LNCaP clone FGC (cell line): ENCODE measurements around the gene MRPS27.

Source experiments
- DNase-seq: peaks from one replicate; pipeline ENCODE4 v3.0.0-alpha.2; 2011; ENCODE audit warnings: low read depth
- H3K4me3 ChIP-seq: 2 replicates; pipeline ENCODE4 v1.5.1; 2011; ENCODE audit warnings: mild to moderate bottlenecking, low read depth, low read length, control low read depth
- TF ChIP-seq, protein P1 (sequence below): IDR thresholded peaks from 2 replicates; pipeline ENCODE4 v1.5.1; 2012; ENCODE audit warnings: mild to moderate bottlenecking; ENCODE audit not compliant: control insufficient read depth, insufficient read depth; ENCODE audit errors: extremely low read depth

Gene MRPS27

DNA sequence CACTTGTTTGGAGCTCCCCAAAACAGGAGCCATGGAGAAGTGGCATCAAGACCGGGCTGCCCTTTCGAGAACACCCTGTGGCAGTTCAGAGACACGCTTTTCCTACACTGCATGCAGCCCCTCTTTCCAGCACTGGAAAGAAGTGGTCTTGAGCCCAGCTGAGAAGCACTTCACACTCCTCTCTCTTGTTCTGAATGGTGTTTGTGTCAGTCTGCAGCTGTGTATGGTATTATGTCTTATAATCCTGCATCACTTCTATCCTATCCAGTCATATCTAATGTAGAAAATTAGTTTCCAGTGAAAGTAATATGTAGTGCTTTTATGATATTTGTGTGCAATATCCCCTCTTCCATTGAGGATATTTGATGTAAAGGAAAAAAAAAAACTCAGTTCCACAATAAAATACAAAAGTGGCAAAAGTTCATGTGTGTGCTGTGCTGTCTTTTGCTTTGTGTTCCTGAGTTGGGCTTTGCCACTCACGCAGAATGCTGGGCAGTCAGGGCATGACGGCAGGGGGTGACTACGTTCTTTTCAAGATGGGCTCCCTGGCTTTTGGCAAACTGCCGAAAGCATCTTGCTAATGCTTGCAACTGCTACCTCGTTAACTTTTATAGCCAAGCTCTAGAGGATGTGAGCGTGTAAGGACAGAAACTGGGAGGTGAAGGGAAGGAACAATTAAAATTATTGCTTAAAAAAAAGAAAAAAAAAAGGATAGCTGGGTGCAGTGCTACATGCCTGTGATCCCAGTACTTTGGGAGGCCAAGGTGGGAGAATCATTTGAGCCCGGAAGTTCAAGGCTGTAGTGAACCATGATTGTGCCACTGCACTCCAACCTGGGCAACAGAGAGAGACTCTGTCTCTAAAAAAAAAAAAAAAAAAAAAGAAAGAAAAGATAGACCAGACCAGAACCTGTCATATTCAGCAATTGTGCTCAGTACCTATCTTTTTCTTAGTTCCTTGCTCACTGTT, 110.6 kb downstream of the MRPS27 start:
- TF ChIP-seq, protein P1, sequence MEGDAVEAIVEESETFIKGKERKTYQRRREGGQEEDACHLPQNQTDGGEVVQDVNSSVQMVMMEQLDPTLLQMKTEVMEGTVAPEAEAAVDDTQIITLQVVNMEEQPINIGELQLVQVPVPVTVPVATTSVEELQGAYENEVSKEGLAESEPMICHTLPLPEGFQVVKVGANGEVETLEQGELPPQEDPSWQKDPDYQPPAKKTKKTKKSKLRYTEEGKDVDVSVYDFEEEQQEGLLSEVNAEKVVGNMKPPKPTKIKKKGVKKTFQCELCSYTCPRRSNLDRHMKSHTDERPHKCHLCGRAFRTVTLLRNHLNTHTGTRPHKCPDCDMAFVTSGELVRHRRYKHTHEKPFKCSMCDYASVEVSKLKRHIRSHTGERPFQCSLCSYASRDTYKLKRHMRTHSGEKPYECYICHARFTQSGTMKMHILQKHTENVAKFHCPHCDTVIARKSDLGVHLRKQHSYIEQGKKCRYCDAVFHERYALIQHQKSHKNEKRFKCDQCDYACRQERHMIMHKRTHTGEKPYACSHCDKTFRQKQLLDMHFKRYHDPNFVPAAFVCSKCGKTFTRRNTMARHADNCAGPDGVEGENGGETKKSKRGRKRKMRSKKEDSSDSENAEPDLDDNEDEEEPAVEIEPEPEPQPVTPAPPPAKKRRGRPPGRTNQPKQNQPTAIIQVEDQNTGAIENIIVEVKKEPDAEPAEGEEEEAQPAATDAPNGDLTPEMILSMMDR, result no peak
- H3K4me3 ChIP-seq, result no peak overlapping the region
- DNase-seq, result peak; percentile 50

GRCh38 chr5:72208324-72208926, 111.6 kb downstream of the MRPS27 start:
- no peak for DNase-seq
- TF ChIP-seq, protein P1, result no peak
- no peak overlapping the region for H3K4me3 ChIP-seq

GRCh38 chr5:72206994-72207393, 113.0 kb downstream of the MRPS27 start:
- TF ChIP-seq, protein P1, result no peak
- no peak overlapping the region for H3K4me3 ChIP-seq
- DNase-seq, result no peak

- no peak overlapping the region for H3K4me3 ChIP-seq
- DNase-seq, result no peak
- TF ChIP-seq, protein P1, result no peak
Measured at GRCh38 chr5:72206160-72206559, 113.9 kb downstream of the MRPS27 start.

GRCh38 chr5:72205431-72206009, 114.5 kb downstream of the MRPS27 start:
- TF ChIP-seq, protein P1, result no peak
- DNase-seq, result no peak

GRCh38 chr5:72204946-72205345, 115.1 kb downstream of the MRPS27 start:
- no peak overlapping the region for H3K4me3 ChIP-seq
- no peak for DNase-seq
- TF ChIP-seq, protein P1, result no peak

More at GRCh38 chr5:72205431-72206009, 114.5 kb downstream of the MRPS27 start:
- H3K4me3 ChIP-seq, result no peak overlapping the region
